ENCODE data around the gene GALNT10. TPM values are rescaled to one million over a fixed set of nuclear protein-coding genes. Genes with fewer than 3 reads are reported as not detected.
A peak's percentile ranks its signal among the peaks of the same experiment; 100 is the strongest.

Gene GALNT10
- total RNA-seq, 1 experiment from 2014 or later, result 22.9 TPM

DNA sequence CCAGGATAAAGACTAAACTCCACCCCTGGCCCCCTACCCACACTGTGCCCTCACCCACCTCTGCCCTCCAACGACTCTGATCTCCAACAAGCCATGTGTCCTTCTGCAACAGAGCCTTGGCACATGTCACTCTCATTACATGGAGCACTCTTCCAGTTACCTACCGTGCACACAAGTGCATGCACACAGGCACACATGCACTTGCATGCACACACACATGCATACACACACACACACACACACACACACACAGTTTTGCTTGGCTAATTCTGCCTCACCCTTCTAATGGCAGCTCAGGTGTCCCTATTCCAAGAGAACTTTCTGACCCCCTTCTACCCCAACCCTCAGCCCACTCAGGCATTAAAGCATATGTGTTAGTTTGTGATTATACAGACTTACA lies 19.6 kb downstream of the GALNT10 start:
- POLR2A ChIA-PET, result no interaction called here
- H3K27ac Mint-ChIP-seq, result no peak overlapping the region
- no peak overlapping the region for H3K4me3 Mint-ChIP-seq

DNA sequence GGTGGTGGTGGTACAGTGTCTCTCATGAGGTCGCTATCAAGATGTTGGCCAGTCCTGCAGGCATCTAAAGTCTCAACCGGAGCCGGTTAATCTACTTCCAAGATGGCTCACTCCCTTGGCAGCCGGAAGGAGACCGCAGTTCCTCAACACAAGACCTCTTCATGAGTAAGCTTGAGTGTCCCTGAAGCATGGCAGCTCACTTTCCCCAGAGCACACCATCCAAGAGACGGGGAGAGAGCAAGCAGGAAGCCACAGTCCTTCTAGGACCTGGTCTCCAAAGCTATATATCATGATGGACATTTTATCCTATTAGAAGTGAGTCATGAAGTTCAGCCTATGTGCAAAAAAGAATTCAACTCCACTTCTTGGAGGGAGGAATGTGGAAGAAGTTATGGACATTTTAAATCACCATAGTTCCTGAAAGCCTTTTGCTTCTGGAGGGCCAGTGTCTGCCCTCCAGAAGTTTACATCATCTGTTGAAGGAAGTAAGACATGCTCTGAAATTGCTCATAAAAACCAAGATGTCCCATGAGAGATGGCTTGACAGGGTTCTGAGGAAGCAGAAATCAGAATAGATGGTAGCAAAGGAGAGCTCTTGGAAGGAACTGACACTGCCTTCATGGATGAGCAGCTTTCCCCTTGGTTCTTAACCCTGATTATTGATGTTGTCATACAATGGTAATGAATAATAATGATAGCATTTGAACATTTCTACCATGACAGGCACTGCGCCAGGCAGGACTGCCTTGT lies 21.3 kb downstream of the GALNT10 start:
- ChIA-PET CTCF (no interaction called here), POLR2A (no interaction called here)
- H3K4me3 Mint-ChIP-seq, result no peak overlapping the region
- no peak for TF ChIP-seq HMGA2 (CRISPR knock-in tag; IDR thresholded peaks at IDR 0.05)
- ATAC-seq, result no peak
- H3K4me1 Mint-ChIP-seq, result peaks cover 47% of the 10 kb centered on the region
- H3K27ac Mint-ChIP-seq, result no peak overlapping the region
- no peak for DNase-seq (ENCODE audit: low spot score)
- no peaks in the 10 kb centered on the region for H3K27me3 Mint-ChIP-seq (ENCODE audit: low read depth)
- H3K9me3 Mint-ChIP-seq, result no peaks in the 10 kb centered on the region
- H3K36me3 Mint-ChIP-seq, result peaks cover 3% of the 10 kb centered on the region; the same call in 1 of the 2 replicates

More for the DNA sequence above, 19.6 kb downstream of the GALNT10 start:
- Mint-ChIP-seq H3K9me3 (no peaks in the 10 kb centered on the region), H3K36me3 (peaks cover 3% of the 10 kb centered on the region; the same call in 1 of the 2 replicates), H3K27me3 (ENCODE audit: low read depth) (no peaks in the 10 kb centered on the region), H3K4me1 (peaks cover 54% of the 10 kb centered on the region)
- CTCF ChIA-PET, result no interaction called here
- no peak for DNase-seq (ENCODE audit: low spot score)
- no peak for TF ChIP-seq ZSCAN18 (CRISPR knock-in tag; IDR thresholded peaks at IDR 0.05)
- no peak for ATAC-seq

GRCh38 chr5:154213592-154213991 lies 23.1 kb downstream of the GALNT10 start:
- peaks cover 3% of the 10 kb centered on the region; the same call in 1 of the 2 replicates for H3K36me3 Mint-ChIP-seq
- ATAC-seq, result no peak
- DNase-seq (ENCODE audit: low spot score), result no peak
- TF ChIP-seq ZNF121 (CRISPR knock-in tag; IDR thresholded peaks at IDR 0.05) (peak; percentile 77; the same call in 1 of the 2 replicates), PRRX2 (CRISPR knock-in tag; IDR thresholded peaks at IDR 0.05) (no peak), MYBL2 (CRISPR knock-in tag; IDR thresholded peaks at IDR 0.05) (no peak), AFF4 (CRISPR knock-in tag; IDR thresholded peaks at IDR 0.05; ENCODE audit: borderline replicate concordance) (no peak), EMX1 (CRISPR knock-in tag; IDR thresholded peaks at IDR 0.05) (no peak)
- TF ChIP-seq, protein P1, sequence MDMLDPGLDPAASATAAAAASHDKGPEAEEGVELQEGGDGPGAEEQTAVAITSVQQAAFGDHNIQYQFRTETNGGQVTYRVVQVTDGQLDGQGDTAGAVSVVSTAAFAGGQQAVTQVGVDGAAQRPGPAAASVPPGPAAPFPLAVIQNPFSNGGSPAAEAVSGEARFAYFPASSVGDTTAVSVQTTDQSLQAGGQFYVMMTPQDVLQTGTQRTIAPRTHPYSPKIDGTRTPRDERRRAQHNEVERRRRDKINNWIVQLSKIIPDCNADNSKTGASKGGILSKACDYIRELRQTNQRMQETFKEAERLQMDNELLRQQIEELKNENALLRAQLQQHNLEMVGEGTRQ (CRISPR knock-in tag; IDR thresholded peaks at IDR 0.05), result no peak
- peaks cover 47% of the 10 kb centered on the region for H3K4me1 Mint-ChIP-seq
- no peak overlapping the region for H3K27ac Mint-ChIP-seq
- ChIA-PET POLR2A (no interaction called here), CTCF (no interaction called here)
- no peaks in the 10 kb centered on the region for H3K9me3 Mint-ChIP-seq
- H3K4me3 Mint-ChIP-seq, result no peak overlapping the region
- no peaks in the 10 kb centered on the region for H3K27me3 Mint-ChIP-seq (ENCODE audit: low read depth)

- POLR2A ChIA-PET, result no interaction called here
- no peak for DNase-seq (ENCODE audit: low spot score)
- TF ChIP-seq ETV6 (CRISPR knock-in tag; IDR thresholded peaks at IDR 0.05) (no peak), E2F1 (CRISPR knock-in tag; IDR thresholded peaks at IDR 0.05) (no peak), MXD4 (CRISPR knock-in tag; IDR thresholded peaks at IDR 0.05; ENCODE audit: borderline replicate concordance) (no peak), GRHL2 (CRISPR knock-in tag; IDR thresholded peaks at IDR 0.05; ENCODE audit: insufficient replicate concordance, severe bottlenecking) (no peak), NR1H2 (CRISPR knock-in tag; IDR thresholded peaks at IDR 0.05) (no peak), JUN (CRISPR knock-in tag; IDR thresholded peaks at IDR 0.05) (no peak), SOX15 (CRISPR knock-in tag; IDR thresholded peaks at IDR 0.05) (no peak), ELF4 (CRISPR knock-in tag; IDR thresholded peaks at IDR 0.05; ENCODE audit: low read depth) (no peak)
- TF ChIP-seq, protein P2, sequence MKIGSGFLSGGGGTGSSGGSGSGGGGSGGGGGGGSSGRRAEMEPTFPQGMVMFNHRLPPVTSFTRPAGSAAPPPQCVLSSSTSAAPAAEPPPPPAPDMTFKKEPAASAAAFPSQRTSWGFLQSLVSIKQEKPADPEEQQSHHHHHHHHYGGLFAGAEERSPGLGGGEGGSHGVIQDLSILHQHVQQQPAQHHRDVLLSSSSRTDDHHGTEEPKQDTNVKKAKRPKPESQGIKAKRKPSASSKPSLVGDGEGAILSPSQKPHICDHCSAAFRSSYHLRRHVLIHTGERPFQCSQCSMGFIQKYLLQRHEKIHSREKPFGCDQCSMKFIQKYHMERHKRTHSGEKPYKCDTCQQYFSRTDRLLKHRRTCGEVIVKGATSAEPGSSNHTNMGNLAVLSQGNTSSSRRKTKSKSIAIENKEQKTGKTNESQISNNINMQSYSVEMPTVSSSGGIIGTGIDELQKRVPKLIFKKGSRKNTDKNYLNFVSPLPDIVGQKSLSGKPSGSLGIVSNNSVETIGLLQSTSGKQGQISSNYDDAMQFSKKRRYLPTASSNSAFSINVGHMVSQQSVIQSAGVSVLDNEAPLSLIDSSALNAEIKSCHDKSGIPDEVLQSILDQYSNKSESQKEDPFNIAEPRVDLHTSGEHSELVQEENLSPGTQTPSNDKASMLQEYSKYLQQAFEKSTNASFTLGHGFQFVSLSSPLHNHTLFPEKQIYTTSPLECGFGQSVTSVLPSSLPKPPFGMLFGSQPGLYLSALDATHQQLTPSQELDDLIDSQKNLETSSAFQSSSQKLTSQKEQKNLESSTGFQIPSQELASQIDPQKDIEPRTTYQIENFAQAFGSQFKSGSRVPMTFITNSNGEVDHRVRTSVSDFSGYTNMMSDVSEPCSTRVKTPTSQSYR (CRISPR knock-in tag; IDR thresholded peaks at IDR 0.05), result no peak
Measured at GRCh38 chr5:154214371-154215106, 24.0 kb downstream of the GALNT10 start.

More at GRCh38 chr5:154214371-154215106, 24.0 kb downstream of the GALNT10 start:
- H3K36me3 Mint-ChIP-seq, result peaks cover 3% of the 10 kb centered on the region; the same call in 1 of the 2 replicates
- no peaks in the 10 kb centered on the region for H3K9me3 Mint-ChIP-seq
- no peaks in the 10 kb centered on the region for H3K27me3 Mint-ChIP-seq (ENCODE audit: low read depth)
- H3K27ac Mint-ChIP-seq, result no peak overlapping the region
- no peak overlapping the region for H3K4me3 Mint-ChIP-seq
- H3K4me1 Mint-ChIP-seq, result peaks cover 47% of the 10 kb centered on the region
- CTCF ChIA-PET, result no interaction called here
- ATAC-seq, result no peak

Measured in WTC11 (cell line).